OCI-LY7 (cell line): ENCODE results near the gene FAM135A. TPM values are rescaled to one million over a fixed set of nuclear protein-coding genes. Genes with fewer than 3 reads are reported as not detected.

Experiments used
- BruUV-seq: library from RNA; stranded (reverse); fragments of 400-500 nt; replicated peaks from 2 replicates; lab custom pipeline; 2021; lab: Mats Ljungman, UMichigan
- CTCF ChIA-PET: fragments of 300-600 bp; sonication (Branson Sonifier 250); formaldehyde crosslinking; loops from one replicate; lab custom pipeline; 2022; ENCODE audit warnings: antibody characterized with exemption; ENCODE audit not compliant: unreplicated experiment; lab: Charles Lee
- POLR2A ChIA-PET: fragments of 300-600 bp; sonication (Branson Sonifier 250); formaldehyde crosslinking; loops from one replicate; lab custom pipeline; 2022; ENCODE audit warnings: antibody characterized with exemption; lab: Charles Lee
- DNase-seq: peaks from one replicate; pipeline ENCODE4 v3.0.0-alpha.2; 2015; ENCODE audit warnings: low spot score
- H2AFZ ChIP-seq: fragments of 200-600 bp; sonication (generic), shearing (Covaris generic); 2 replicates; pipeline ENCODE4 v1.6.1; 2014; ENCODE audit warnings: mild to moderate bottlenecking, antibody characterized with exemption, low read length, moderate library complexity
- H3K27ac ChIP-seq: fragments of 200-600 bp; sonication (generic); 2 replicates; pipeline ENCODE4 v1.5.1; 2014; ENCODE audit warnings: mixed run types, low read depth, mild to moderate bottlenecking, moderate library complexity, low read length, inconsistent platforms; ENCODE audit not compliant: poor library complexity, severe bottlenecking
- H3K36me3 ChIP-seq: fragments of 200-600 bp; sonication (generic); 2 replicates; pipeline ENCODE4 v1.6.1; 2014; ENCODE audit warnings: mild to moderate bottlenecking, antibody characterized with exemption, low read length, moderate library complexity, mixed read lengths; ENCODE audit not compliant: insufficient read depth
- H3K4me1 ChIP-seq: fragments of 200-600 bp; sonication (generic); 2 replicates; pipeline ENCODE4 v1.5.1; 2014; ENCODE audit warnings: mild to moderate bottlenecking, low read length; ENCODE audit not compliant: insufficient read depth, poor library complexity, severe bottlenecking
- H3K4me2 ChIP-seq: fragments of 200-600 bp; sonication (generic); 2 replicates; pipeline ENCODE4 v1.6.1; 2014; ENCODE audit warnings: mild to moderate bottlenecking, low read length
- H3K4me3 ChIP-seq: fragments of 200-600 bp; sonication (generic); 2 replicates; pipeline ENCODE4 v1.5.1; 2014; ENCODE audit warnings: mild to moderate bottlenecking, low read depth, low read length; ENCODE audit not compliant: poor library complexity, severe bottlenecking
- H3K79me2 ChIP-seq: fragments of 200-600 bp; sonication (generic); 2 replicates; pipeline ENCODE4 v1.6.1; 2016; ENCODE audit warnings: low read depth, mild to moderate bottlenecking, low read length, moderate library complexity, mixed read lengths; ENCODE audit not compliant: insufficient read depth
- H3K9me2 ChIP-seq: fragments of 200-600 bp; sonication (generic); 2 replicates; pipeline ENCODE4 v1.6.1; 2016; ENCODE audit warnings: mild to moderate bottlenecking, low read length, mixed read lengths; ENCODE audit not compliant: insufficient read depth
- H3K9me3 ChIP-seq: fragments of 200-600 bp; sonication (generic); 2 replicates; pipeline ENCODE4 v1.6.1; 2014; ENCODE audit warnings: mild to moderate bottlenecking, mixed run types, low read length, mixed read lengths
- H4K20me1 ChIP-seq: fragments of 200-600 bp; sonication (generic); 2 replicates; pipeline ENCODE4 v1.6.1; 2014; ENCODE audit warnings: mild to moderate bottlenecking, antibody characterized with exemption, low read length, moderate library complexity, mixed read lengths; ENCODE audit not compliant: insufficient read depth
- EZH2phosphoT487 ChIP-seq: fragments of 200-600 bp; sonication (generic); IDR thresholded peaks from 2 replicates; pipeline ENCODE4 v1.6.1; 2018; ENCODE audit warnings: low read depth, borderline replicate concordance, mild to moderate bottlenecking, mixed run types, antibody characterized with exemption, low read length, moderate library complexity, mixed read lengths
- intact Hi-C: fragments of 100-400 bp; cut with micrococcal nuclease; formaldehyde crosslinking; loops from one replicate; pipeline ENCODE4 v1.10.0; 2022; ENCODE audit not compliant: unreplicated experiment
- total RNA-seq, 2 experiments: library from RNA; depleted of rRNA in 1 of 2; stranded (reverse); fragments of >200 nt in 1 of 2; shearing (Covaris generic) in 1 of 2; gene quantifications; 2 replicates each; pipeline ENCODE4 v1.2.3, GENCODE V29; 2014 to 2022
- TF ChIP-seq, protein P1 (sequence below): fragments of 200-600 bp; sonication (generic); conservative IDR thresholded peaks from 2 replicates; pipeline ENCODE4 v1.5.1; 2014; ENCODE audit warnings: mild to moderate bottlenecking, antibody characterized with exemption, low read length, moderate library complexity, mixed read lengths

FAM135A gene
- total RNA-seq, 2 experiments from 2014 or later, result 35.5 to 66.2 TPM

- intact Hi-C loops, result no loop called here
- POLR2A ChIA-PET, result interaction anchor here (0.6 kb wide), 2 partner anchors 69 to 453 kb away, joined by 3 to 7 read pairs; no protein-coding TSS in a partner anchor
- no TSS peak for BruUV-seq
These were observed 150.2 kb downstream of the FAM135A start for GRCh38 chr6:70563530-70563929.

GRCh38 chr6:70566751-70567382 lies 153.6 kb downstream of the FAM135A start, which contains the start of gene SDHAF4:
Gene SDHAF4 (plus strand): TSS chr6:70566930. CDS start chr6:70566941, 11 bp downstream.
- intact Hi-C loops, result loop anchor here (2.0 to 5.0 kb wide), 2 partner anchors 102 to 155 kb away; partner anchors contain the start of gene FAM135A
- no TSS peak for BruUV-seq
- Histone ChIP-seq H3K4me3 (peak within 1 kb of the TSS; percentile 90), H3K79me2 (peaks cover 9% of the 10 kb centered on the region; the same call in 1 of the 2 replicates), H3K4me2 (peak within 1 kb of the TSS; percentile 80), H4K20me1 (no peaks in the 10 kb centered on the region), H3K9me2 (no peaks in the 10 kb centered on the region), H3K9me3 (no peaks in the 10 kb centered on the region; the same call in 1 of the 2 replicates), H3K27ac (peak within 1 kb of the TSS; percentile 44), H3K36me3 (peaks cover 6% of the 10 kb centered on the region; the same call in 1 of the 2 replicates), H3K4me1 (peaks cover 5% of the 10 kb centered on the region), H2AFZ (peak within 1 kb of the TSS; percentile 92)
- peak; percentile 91 for DNase-seq
- ChIA-PET POLR2A (interaction anchor here (0.6 to 2.2 kb wide), 8 partner anchors 9 to 154 kb away, joined by 3 to 12 read pairs (median 3); partner anchors contain the start of genes FAM135A and SMAP1), CTCF (interaction anchor here (0.6 kb wide), 1 partner anchor 147 kb away, joined by 3 read pairs; no protein-coding TSS in a partner anchor)
- TF ChIP-seq, protein P1, sequence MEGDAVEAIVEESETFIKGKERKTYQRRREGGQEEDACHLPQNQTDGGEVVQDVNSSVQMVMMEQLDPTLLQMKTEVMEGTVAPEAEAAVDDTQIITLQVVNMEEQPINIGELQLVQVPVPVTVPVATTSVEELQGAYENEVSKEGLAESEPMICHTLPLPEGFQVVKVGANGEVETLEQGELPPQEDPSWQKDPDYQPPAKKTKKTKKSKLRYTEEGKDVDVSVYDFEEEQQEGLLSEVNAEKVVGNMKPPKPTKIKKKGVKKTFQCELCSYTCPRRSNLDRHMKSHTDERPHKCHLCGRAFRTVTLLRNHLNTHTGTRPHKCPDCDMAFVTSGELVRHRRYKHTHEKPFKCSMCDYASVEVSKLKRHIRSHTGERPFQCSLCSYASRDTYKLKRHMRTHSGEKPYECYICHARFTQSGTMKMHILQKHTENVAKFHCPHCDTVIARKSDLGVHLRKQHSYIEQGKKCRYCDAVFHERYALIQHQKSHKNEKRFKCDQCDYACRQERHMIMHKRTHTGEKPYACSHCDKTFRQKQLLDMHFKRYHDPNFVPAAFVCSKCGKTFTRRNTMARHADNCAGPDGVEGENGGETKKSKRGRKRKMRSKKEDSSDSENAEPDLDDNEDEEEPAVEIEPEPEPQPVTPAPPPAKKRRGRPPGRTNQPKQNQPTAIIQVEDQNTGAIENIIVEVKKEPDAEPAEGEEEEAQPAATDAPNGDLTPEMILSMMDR, result 0 out of 2 replicates have a peak, but pooled peaks have one; percentile 19
- TF ChIP-seq EZH2phosphoT487, result no peak

More at GRCh38 chr6:70563530-70563929, 150.2 kb downstream of the FAM135A start:
- peaks cover 9% of the 10 kb centered on the region; the same call in 1 of the 2 replicates for H3K79me2 ChIP-seq
- no peak overlapping the region for H3K4me2 ChIP-seq
- H3K27ac ChIP-seq, result no peak overlapping the region
- H2AFZ ChIP-seq, result no peak overlapping the region
- CTCF ChIA-PET, result no interaction called here
- peaks cover 5% of the 10 kb centered on the region for H3K4me1 ChIP-seq
- no peak for DNase-seq
- no peaks in the 10 kb centered on the region for H3K9me2 ChIP-seq
- H4K20me1 ChIP-seq, result no peaks in the 10 kb centered on the region
- peaks cover 4% of the 10 kb centered on the region for H3K36me3 ChIP-seq
- H3K9me3 ChIP-seq, result no peaks in the 10 kb centered on the region
- no peak overlapping the region for H3K4me3 ChIP-seq
- TF ChIP-seq, protein P1, result no peak
- TF ChIP-seq EZH2phosphoT487, result no peak
